ENCODE data around the gene SHC4. TPM values are rescaled to one million over a fixed set of nuclear protein-coding genes. Genes with fewer than 3 reads are reported as not detected.
A peak's percentile ranks its signal among the peaks of the same experiment; 100 is the strongest.

SHC4 gene
- total and polyA plus RNA-seq, 9 of the 15 experiments (the other 6 are each of a cell fraction or from before 2014, with no cell fraction given): 0.43 to 1.2 (median 0.67) TPM

DNA sequence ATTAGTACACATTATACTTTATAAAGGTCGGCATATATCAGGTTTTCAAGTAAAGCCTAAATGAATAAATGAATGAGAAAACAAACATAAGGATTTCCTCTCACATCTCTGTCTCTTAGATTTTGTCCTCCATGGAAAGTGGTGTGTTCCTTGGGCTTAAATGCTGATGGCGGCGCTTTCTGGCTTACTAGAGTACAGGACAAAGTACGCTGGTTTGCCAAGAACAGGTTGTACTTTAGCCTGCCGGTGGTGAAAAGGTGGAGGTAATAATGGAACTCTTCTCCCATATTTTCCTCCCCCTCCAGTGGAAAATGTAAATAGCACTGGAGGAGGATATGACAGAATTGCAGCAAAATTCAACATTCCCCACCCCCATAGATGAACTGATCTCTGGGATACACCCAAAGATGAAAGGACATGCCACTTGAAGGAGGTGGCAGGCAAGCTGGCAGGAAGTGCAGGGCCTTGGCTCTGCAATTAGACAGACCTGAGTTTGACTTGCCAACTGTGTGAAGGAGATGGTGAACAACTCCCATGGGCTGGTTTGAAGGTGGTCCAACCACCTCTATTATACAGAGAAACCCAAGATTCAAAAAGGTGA is 182.1 kb downstream of the SHC4 start:
- H3K4me3 ChIP-seq: no peak overlapping the region
- no peak for DNase-seq (ENCODE audit: extremely low read depth in 1 of 4, low spot score in 3 of 4)
- no peaks in the 10 kb centered on the region for H3K9me1 ChIP-seq (ENCODE audit: control insufficient read depth, insufficient read depth, low read length)
- H4K20me1 ChIP-seq (replicated peaks; ENCODE audit: control insufficient read depth, insufficient read depth, low read length): no peaks in the 10 kb centered on the region
- ChIA-PET CTCF (ENCODE audit: low intra/inter-chr PET ratio) (no interaction called here), POLR2A (no interaction called here)
- H3K36me3 ChIP-seq (ENCODE audit: control insufficient read depth, insufficient read depth, low read length): peaks cover 79% of the 10 kb centered on the region
- H3K9ac ChIP-seq (ENCODE audit: insufficient read depth in 1 of 2, low read depth in 2 of 2, low read length in 2 of 2): no peak overlapping the region
- TF ChIP-seq HNRNPUL1 (IDR thresholded peaks at IDR 0.05; ENCODE audit: low read length) (no peak), ZNF239 (CRISPR knock-in tag; IDR thresholded peaks at IDR 0.05) (no peak), HMG20B (CRISPR knock-in tag; IDR thresholded peaks at IDR 0.05) (no peak), C11orf30 (IDR thresholded peaks at IDR 0.05; ENCODE audit: low read depth) (0 out of 2 replicates have a peak, but pooled peaks have one; percentile 7), ZNF134 (CRISPR knock-in tag; conservative IDR thresholded peaks at IDR 0.05) (no peak), ZNF717 (CRISPR knock-in tag; IDR thresholded peaks at IDR 0.05) (no peak), FOSL1 (tag; conservative IDR thresholded peaks at IDR 0.05) (no peak), NBN (IDR thresholded peaks at IDR 0.05; ENCODE audit: low read depth) (no peak), PHF21A (IDR thresholded peaks at IDR 0.05; ENCODE audit: borderline replicate concordance, low read depth) (no peak), EGR1 (conservative IDR thresholded peaks at IDR 0.05) (no peak), GABPA (tag; conservative IDR thresholded peaks at IDR 0.05; ENCODE audit: low read depth) (no peak), TCF7 (IDR thresholded peaks at IDR 0.05; ENCODE audit: borderline replicate concordance) (no peak), ZNF316 (IDR thresholded peaks at IDR 0.05) (peak; percentile 17; the same call in 1 of the 2 replicates), BACH1 (tag; IDR thresholded peaks at IDR 0.05) (no peak), MAFK (IDR thresholded peaks at IDR 0.05; ENCODE audit: low read length) (peak; percentile 64; the same call in 1 of the 2 replicates), GATAD2B (IDR thresholded peaks at IDR 0.05; ENCODE audit: borderline replicate concordance) (no peak), MAFF (IDR thresholded peaks at IDR 0.05; ENCODE audit: low read length) (peak; percentile 45; the same call in 1 of the 2 replicates), NR2C1 (IDR thresholded peaks at IDR 0.05) (no peak), NR2C1 (tag; IDR thresholded peaks at IDR 0.05) (no peak), ZNF644 (tag; IDR thresholded peaks at IDR 0.05; ENCODE audit: low read depth) (no peak), RFX1 (IDR thresholded peaks at IDR 0.05) (no peak)
- TF ChIP-seq, protein P1, sequence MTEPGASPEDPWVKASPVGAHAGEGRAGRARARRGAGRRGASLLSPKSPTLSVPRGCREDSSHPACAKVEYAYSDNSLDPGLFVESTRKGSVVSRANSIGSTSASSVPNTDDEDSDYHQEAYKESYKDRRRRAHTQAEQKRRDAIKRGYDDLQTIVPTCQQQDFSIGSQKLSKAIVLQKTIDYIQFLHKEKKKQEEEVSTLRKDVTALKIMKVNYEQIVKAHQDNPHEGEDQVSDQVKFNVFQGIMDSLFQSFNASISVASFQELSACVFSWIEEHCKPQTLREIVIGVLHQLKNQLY (CRISPR knock-in tag; conservative IDR thresholded peaks at IDR 0.05): no peak
- H3K27ac ChIP-seq (ENCODE audit: extremely low read depth, low read depth, low read length): no peak overlapping the region
- WGBS (ENCODE audit: insufficient coverage, low coverage, missing lambda C conversion rate): 95% methylated on average over 5 of the region's 5 CpGs
- no peaks in the 10 kb centered on the region for H3K4me1 ChIP-seq (replicated peaks in 1 of 2; ENCODE audit: control insufficient read depth in 2 of 2, insufficient read depth in 2 of 2, low read length in 2 of 2)
- FAIRE-seq: no peak
- no peaks in the 10 kb centered on the region for H3K27me3 ChIP-seq (ENCODE audit: control insufficient read depth in 2 of 2, insufficient read depth in 2 of 2, low read length in 2 of 2)
- no peak overlapping the region for H2AFZ ChIP-seq (ENCODE audit: low read depth, low read length)
- H3K9me3 ChIP-seq (replicated peaks; ENCODE audit: control insufficient read depth, insufficient read depth, low read depth, low read length): no peaks in the 10 kb centered on the region
- no TSS peak for BruUV-seq (replicated peaks)
- in situ Hi-C loops (cut with MboI) (no loop called here), intact Hi-C loops (cut with micrococcal nuclease) (no loop called here)
- no peak for ATAC-seq
- H3K4me2 ChIP-seq (ENCODE audit: insufficient read depth, low read length): no peak overlapping the region
- no peaks in the 10 kb centered on the region for H3K79me2 ChIP-seq (ENCODE audit: control insufficient read depth, insufficient read depth, low read length)

All from K562 (cell line).